Dermis blood vessel endothelial cell (primary cell): ENCODE measurements around the gene TPM4. TPM values are rescaled to one million over a fixed set of nuclear protein-coding genes. Genes with fewer than 3 reads are reported as not detected.
"Not testable (repeated sequence)": the region's sequence is repeated elsewhere in the genome, so short reads cannot be mapped to it uniquely, and the experiment has no call there.

Source experiments
- DNase-seq: peaks from one replicate; pipeline ENCODE4 v3.0.0; 2010
- total RNA-seq: library from RNA; depleted of rRNA; stranded (reverse); fragments of >200 nt; gene quantifications from 2 replicates; pipeline ENCODE4 v1.2.3, GENCODE V29; 2014

Gene TPM4
- total RNA-seq, 1 donor from 2014 or later: 533 TPM

GRCh38 chr19:16098821-16099220, 22.5 kb downstream of the TPM4 start:
- DNase-seq: no peak

- DNase-seq: not testable (repeated sequence)
Observed at GRCh38 chr19:16099314-16099965, 23.1 kb downstream of the TPM4 start.

GRCh38 chr19:16100524-16100923, 24.2 kb downstream of the TPM4 start:
- DNase-seq: no peak

GRCh38 chr19:16104722-16105121, 28.4 kb downstream of the TPM4 start:
- DNase-seq: no peak

GRCh38 chr19:16106121-16106520, 29.8 kb downstream of the TPM4 start:
- no peak for DNase-seq

GRCh38 chr19:16111160-16111908, 35.0 kb downstream of the TPM4 start, which contains the start of gene RAB8A:
TSS of gene RAB8A (plus strand) at chr19:16111889. CDS start at chr19:16111902, 13 bp downstream.
- peak; percentile 99 for DNase-seq

- no peak for DNase-seq
Observed at GRCh38 chr19:16111909-16112752, 35.8 kb downstream of the TPM4 start.

- DNase-seq: no peak
Observed at GRCh38 chr19:16112778-16113177, 36.5 kb downstream of the TPM4 start.

GRCh38 chr19:16113727-16114126, 37.4 kb downstream of the TPM4 start:
- no peak for DNase-seq

- DNase-seq: no peak
Observed at GRCh38 chr19:16115301-16116039, 39.2 kb downstream of the TPM4 start.

- DNase-seq: no peak
Observed at GRCh38 chr19:16116067-16116466, 39.8 kb downstream of the TPM4 start.

GRCh38 chr19:16117594-16118033, 41.3 kb downstream of the TPM4 start:
- peak; percentile 10 for DNase-seq

GRCh38 chr19:16118489-16119033, 42.3 kb downstream of the TPM4 start:
- DNase-seq: no peak

- DNase-seq: not testable (repeated sequence)
Observed at GRCh38 chr19:16119075-16119857, 43.0 kb downstream of the TPM4 start.

- DNase-seq: no peak
Observed at GRCh38 chr19:16121141-16121540, 44.8 kb downstream of the TPM4 start.

- DNase-seq: no peak
Observed at GRCh38 chr19:16121967-16122366, 45.7 kb downstream of the TPM4 start.

GRCh38 chr19:16124953-16125352, 48.7 kb downstream of the TPM4 start:
- no peak for DNase-seq

- no peak for DNase-seq
Observed at GRCh38 chr19:16125737-16126495, 49.6 kb downstream of the TPM4 start.

- no peak for DNase-seq
Observed at GRCh38 chr19:16127080-16127479, 50.8 kb downstream of the TPM4 start.

GRCh38 chr19:16127776-16128371, 51.6 kb downstream of the TPM4 start:
- no peak for DNase-seq
